Measurements from ENCODE around the gene KCNC1. TPM values are rescaled to one million over a fixed set of nuclear protein-coding genes. Genes with fewer than 3 reads are reported as not detected.
A peak's percentile ranks its signal among the peaks of the same experiment; 100 is the strongest.

KCNC1 gene
- total and polyA plus RNA-seq, 9 of the 15 experiments (the other 6 are each of a cell fraction or from before 2014, with no cell fraction given), result 0.05 to 0.08 TPM; not detected in 7

DNA sequence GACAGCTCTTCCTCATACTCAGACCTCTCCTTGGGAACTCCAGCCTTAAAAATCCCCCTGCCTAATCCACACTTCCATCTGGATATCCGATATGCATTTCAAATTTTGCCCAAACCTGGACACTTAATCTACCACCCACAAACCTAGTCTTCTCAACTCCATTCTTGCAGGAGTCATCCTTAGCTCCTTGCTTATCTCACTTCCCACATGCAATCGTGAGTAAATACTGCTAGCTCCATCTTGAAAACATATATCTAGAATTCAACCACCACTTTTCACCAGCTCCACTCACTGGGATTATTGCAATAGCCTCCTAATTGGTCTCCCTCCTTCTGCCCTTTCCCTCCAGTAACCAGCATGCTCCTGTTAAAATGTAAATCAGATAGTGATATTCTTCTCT lies 17.8 kb upstream of the KCNC1 start (continued):
- TF ChIP-seq TCF3 (CRISPR knock-in tag; IDR thresholded peaks at IDR 0.05) (peak; percentile 60), BACH1 (tag; IDR thresholded peaks at IDR 0.05) (no peak), XRCC5 (IDR thresholded peaks at IDR 0.05; ENCODE audit: low read depth, low read length) (no peak), DDX20 (tag; IDR thresholded peaks at IDR 0.05; ENCODE audit: low read depth) (no peak), TSC22D4 (tag; IDR thresholded peaks at IDR 0.05) (no peak), CBFA2T2 (conservative IDR thresholded peaks at IDR 0.05) (0 out of 2 replicates have a peak, but pooled peaks have one; percentile 35), EP400 (IDR thresholded peaks at IDR 0.05) (no peak), HNRNPK (IDR thresholded peaks at IDR 0.05; ENCODE audit: low read depth, low read length, poor library complexity, severe bottlenecking) (no peak), CBFA2T3 (IDR thresholded peaks at IDR 0.05) (peak; percentile 61), JUNB (CRISPR knock-in tag; conservative IDR thresholded peaks at IDR 0.05) (no peak), CCNT2 (IDR thresholded peaks at IDR 0.05; ENCODE audit: borderline replicate concordance, extremely low read depth, insufficient read length, low read depth, low read length) (no peak)
- TF ChIP-seq, protein P1, sequence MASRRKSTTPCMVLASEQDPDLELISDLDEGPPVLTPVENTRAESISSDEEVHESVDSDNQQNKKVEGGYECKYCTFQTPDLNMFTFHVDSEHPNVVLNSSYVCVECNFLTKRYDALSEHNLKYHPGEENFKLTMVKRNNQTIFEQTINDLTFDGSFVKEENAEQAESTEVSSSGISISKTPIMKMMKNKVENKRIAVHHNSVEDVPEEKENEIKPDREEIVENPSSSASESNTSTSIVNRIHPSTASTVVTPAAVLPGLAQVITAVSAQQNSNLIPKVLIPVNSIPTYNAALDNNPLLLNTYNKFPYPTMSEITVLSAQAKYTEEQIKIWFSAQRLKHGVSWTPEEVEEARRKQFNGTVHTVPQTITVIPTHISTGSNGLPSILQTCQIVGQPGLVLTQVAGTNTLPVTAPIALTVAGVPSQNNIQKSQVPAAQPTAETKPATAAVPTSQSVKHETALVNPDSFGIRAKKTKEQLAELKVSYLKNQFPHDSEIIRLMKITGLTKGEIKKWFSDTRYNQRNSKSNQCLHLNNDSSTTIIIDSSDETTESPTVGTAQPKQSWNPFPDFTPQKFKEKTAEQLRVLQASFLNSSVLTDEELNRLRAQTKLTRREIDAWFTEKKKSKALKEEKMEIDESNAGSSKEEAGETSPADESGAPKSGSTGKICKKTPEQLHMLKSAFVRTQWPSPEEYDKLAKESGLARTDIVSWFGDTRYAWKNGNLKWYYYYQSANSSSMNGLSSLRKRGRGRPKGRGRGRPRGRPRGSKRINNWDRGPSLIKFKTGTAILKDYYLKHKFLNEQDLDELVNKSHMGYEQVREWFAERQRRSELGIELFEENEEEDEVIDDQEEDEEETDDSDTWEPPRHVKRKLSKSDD (conservative IDR thresholded peaks at IDR 0.05; ENCODE audit: low read length), result no peak
- TF ChIP-seq, protein P2, sequence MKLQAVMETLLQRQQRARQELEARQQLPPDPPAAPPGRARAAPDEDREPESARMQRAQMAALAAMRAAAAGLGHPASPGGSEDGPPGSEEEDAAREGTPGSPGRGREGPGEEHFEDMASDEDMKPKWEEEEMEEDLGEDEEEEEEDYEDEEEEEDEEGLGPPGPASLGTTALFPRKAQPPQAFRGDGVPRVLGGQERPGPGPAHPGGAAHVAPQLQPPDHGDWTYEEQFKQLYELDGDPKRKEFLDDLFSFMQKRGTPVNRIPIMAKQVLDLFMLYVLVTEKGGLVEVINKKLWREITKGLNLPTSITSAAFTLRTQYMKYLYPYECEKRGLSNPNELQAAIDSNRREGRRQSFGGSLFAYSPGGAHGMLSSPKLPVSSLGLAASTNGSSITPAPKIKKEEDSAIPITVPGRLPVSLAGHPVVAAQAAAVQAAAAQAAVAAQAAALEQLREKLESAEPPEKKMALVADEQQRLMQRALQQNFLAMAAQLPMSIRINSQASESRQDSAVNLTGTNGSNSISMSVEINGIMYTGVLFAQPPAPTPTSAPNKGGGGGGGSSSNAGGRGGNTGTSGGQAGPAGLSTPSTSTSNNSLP (IDR thresholded peaks at IDR 0.05; ENCODE audit: borderline replicate concordance, low read depth, low read length), result no peak
- TF ChIP-seq, protein P3, sequence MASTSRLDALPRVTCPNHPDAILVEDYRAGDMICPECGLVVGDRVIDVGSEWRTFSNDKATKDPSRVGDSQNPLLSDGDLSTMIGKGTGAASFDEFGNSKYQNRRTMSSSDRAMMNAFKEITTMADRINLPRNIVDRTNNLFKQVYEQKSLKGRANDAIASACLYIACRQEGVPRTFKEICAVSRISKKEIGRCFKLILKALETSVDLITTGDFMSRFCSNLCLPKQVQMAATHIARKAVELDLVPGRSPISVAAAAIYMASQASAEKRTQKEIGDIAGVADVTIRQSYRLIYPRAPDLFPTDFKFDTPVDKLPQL (IDR thresholded peaks at IDR 0.05; ENCODE audit: extremely low read depth, insufficient read length), result no peak
- TF ChIP-seq, protein P4, sequence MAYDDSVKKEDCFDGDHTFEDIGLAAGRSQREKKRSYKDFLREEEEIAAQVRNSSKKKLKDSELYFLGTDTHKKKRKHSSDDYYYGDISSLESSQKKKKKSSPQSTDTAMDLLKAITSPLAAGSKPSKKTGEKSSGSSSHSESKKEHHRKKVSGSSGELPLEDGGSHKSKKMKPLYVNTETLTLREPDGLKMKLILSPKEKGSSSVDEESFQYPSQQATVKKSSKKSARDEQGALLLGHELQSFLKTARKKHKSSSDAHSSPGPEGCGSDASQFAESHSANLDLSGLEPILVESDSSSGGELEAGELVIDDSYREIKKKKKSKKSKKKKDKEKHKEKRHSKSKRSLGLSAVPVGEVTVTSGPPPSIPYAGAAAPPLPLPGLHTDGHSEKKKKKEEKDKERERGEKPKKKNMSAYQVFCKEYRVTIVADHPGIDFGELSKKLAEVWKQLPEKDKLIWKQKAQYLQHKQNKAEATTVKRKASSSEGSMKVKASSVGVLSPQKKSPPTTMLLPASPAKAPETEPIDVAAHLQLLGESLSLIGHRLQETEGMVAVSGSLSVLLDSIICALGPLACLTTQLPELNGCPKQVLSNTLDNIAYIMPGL (CRISPR knock-in tag; IDR thresholded peaks at IDR 0.05), result no peak
- TF ChIP-seq, protein P5, sequence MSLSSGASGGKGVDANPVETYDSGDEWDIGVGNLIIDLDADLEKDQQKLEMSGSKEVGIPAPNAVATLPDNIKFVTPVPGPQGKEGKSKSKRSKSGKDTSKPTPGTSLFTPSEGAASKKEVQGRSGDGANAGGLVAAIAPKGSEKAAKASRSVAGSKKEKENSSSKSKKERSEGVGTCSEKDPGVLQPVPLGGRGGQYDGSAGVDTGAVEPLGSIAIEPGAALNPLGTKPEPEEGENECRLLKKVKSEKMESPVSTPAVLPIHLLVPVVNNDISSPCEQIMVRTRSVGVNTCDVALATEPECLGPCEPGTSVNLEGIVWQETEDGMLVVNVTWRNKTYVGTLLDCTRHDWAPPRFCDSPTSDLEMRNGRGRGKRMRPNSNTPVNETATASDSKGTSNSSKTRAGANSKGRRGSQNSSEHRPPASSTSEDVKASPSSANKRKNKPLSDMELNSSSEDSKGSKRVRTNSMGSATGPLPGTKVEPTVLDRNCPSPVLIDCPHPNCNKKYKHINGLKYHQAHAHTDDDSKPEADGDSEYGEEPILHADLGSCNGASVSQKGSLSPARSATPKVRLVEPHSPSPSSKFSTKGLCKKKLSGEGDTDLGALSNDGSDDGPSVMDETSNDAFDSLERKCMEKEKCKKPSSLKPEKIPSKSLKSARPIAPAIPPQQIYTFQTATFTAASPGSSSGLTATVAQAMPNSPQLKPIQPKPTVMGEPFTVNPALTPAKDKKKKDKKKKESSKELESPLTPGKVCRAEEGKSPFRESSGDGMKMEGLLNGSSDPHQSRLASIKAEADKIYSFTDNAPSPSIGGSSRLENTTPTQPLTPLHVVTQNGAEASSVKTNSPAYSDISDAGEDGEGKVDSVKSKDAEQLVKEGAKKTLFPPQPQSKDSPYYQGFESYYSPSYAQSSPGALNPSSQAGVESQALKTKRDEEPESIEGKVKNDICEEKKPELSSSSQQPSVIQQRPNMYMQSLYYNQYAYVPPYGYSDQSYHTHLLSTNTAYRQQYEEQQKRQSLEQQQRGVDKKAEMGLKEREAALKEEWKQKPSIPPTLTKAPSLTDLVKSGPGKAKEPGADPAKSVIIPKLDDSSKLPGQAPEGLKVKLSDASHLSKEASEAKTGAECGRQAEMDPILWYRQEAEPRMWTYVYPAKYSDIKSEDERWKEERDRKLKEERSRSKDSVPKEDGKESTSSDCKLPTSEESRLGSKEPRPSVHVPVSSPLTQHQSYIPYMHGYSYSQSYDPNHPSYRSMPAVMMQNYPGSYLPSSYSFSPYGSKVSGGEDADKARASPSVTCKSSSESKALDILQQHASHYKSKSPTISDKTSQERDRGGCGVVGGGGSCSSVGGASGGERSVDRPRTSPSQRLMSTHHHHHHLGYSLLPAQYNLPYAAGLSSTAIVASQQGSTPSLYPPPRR (CRISPR knock-in tag; IDR thresholded peaks at IDR 0.05; ENCODE audit: borderline replicate concordance), result no peak

Measured in K562 (cell line).